ENCODE data around the gene ATF6B.
A peak's percentile ranks its signal among the peaks of the same experiment; 100 is the strongest.

ATF6B gene

DNA sequence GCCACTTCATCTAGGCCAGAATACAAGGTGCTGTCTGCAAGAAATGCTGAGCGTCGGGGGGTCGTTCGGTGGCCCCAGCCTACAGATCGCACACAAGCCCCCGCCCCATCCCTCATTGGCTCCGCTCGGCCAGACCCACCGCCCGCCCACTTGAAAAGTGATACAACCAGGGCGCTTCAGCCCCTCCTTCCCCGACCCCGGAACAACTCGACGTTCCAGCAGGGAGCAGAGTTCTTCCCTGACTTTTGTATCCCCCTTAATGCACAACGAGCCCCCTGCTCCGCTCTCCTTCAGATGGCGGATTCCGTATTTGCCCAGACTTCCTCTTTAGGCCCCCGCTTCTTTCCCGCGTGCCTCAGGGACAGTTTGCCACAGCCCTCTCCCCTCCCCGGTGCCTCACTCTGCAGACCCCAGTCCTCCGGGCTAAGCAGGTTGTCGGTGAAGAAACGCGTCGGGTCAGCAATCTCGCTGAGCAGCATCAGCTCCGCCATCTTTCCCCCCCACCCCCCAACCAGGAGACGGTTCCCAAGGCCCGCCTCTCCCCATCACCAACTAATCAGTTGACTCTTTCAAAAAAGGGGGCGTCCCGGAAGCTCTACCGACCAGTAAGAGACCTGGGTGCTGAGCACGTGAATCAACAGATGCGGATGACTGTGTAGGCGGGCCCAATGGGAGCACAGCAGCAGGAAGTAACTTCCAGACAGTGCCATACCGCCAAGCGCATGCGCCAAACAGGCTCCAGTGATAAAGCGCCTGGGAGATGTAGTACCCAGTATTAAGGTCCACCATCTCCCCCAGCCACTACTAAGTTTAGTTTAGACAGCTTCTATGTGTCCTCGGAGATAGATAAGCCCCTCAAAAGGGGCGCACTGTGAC, at the start of gene ATF6B:
TSS of gene ATF6B (minus strand) at position 530 of the 876 bp plus-strand sequence. CDS start at position 491, 39 bp downstream.
- DNase-seq (ENCODE audit: low read depth) = peak; percentile 98

DNA sequence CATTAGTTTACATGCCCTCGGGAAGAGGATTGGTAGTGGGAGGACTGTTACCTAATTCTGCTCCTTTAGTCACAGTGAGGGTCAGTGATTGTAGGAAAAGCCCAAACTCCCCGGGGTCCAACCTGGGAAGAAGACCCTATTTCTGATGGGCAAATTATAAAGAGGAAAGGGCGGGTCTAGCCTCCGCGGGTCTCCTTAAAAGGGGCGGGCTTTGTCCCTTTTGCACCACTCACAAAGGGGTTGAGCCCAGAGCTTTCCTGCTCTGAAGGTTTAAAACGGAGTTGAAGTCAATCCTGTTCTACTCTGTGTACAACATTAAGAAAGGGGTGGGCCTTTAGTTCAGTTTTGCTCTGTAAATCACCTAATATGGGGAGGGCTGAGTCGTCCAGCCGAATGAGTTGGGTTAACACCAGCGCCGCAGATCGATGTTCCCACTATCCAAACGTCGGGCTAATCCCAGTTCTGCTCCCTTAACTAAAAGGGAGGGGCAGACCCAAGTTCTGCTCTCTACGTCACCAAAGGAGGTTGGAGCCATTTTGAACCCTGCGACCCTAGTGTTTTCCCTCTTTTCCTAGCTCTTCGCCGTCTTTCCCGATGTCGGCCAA, 49.2 kb upstream of the ATF6B start:
- no peak for DNase-seq (ENCODE audit: low read depth)

DNA sequence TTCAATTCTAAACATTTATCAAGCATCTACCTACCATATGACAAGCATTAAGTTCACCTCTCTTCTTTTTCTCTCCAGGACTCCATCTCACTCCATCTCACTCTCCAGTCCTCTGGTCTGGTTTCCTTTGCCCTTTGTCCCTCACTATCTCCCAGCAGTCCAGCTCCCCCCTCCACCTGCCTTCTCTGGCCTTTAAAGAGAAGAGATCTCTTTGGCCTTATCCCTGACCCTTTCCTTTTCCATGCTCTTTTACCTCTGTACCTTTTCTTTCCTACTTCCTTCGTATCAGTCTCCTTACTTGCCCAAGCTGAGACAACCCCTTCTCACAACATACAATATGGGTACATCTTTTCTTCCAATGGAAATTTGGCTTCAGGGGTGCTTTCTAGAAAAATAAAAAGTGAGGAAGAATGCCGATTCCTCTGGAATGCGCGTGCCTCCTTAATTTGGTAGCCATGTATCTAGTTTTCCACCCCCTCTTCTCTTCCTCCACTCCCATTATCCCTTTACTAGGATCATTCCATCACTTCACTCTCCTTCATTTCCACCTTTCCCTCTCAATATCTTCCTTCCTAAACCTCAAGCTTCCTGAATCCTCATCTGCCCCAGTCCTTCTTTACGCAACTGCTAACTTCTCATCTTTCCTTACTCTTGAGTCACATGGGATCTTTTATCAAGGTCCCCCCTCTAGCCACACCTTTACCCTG, 48.6 kb upstream of the ATF6B start:
- no peak for DNase-seq (ENCODE audit: low read depth)

GRCh38 chr6:32175711-32176475, 47.8 kb upstream of the ATF6B start, which contains the start of gene AGPAT1:
AGPAT1 (minus strand) TSS chr6:32176084; CDS start chr6:32171496, 4,588 bp downstream.
- DNase-seq (ENCODE audit: low read depth) = peak; percentile 75

GRCh38 chr6:32175322-32175710, 47.3 kb upstream of the ATF6B start:
- DNase-seq (ENCODE audit: low read depth) = no peak

GRCh38 chr6:32174416-32174815, 46.4 kb upstream of the ATF6B start:
- DNase-seq (ENCODE audit: low read depth) = no peak

DNA sequence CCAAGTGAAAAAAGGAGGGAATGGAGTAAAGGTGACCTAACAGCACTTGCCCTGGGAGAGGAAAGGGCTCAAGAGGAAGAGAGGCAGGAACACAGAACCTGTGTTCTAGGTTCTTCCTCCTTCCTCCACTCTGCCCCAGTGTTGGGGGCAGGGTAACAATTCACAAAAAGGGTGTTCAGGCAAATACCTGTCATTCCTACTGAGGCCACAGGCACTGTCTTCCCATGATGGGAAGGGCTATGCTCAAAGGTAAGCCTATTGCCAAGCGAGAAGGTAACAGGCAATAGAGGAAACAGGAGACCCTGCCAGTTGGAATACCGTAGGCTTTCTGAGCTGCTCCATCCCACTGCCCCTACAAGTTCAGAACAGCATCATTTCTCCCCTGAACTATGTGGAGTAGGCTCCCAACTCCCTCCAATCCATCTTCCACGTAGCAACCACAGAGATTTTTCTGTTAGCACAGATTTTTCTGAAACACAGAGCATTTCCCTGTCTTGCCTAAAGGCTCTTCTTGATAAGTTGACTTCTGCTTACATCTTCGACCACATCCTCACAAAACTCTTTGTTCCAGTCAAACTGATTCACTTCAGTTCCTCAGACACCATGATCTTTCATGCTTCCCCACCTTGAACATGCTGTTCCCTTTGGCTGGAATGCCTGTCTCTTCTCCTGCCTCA, 45.1 kb upstream of the ATF6B start:
- DNase-seq (ENCODE audit: low read depth) = no peak

- DNase-seq (ENCODE audit: low read depth) = no peak
These were observed 43.2 kb upstream of the ATF6B start for GRCh38 chr6:32171234-32171633.

GRCh38 chr6:32170294-32170693, 42.2 kb upstream of the ATF6B start:
- no peak for DNase-seq (ENCODE audit: low read depth)

- no peak for DNase-seq (ENCODE audit: low read depth)
These were observed 41.0 kb upstream of the ATF6B start for GRCh38 chr6:32168807-32169591.

DNA sequence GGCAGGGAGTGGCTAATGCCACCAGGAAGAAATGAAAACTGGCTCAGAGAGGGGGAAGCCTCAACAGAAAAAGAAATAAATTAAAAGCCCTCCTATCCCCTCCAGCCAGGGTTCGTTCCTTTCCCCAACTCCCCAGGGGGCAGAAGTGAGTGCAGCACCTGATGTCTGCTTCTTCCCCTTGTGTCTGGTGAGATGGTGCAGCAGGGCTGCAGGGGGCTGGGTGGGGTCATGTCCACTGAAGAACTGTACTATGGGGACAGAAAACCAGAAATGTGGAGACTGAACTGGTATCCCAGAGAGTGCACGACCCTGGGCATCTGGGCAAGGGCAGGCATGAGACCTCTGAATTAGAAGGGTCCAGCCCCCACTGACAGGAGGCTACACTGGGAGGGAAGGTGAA, 40.3 kb upstream of the ATF6B start:
- DNase-seq (ENCODE audit: low read depth) = no peak

DNA sequence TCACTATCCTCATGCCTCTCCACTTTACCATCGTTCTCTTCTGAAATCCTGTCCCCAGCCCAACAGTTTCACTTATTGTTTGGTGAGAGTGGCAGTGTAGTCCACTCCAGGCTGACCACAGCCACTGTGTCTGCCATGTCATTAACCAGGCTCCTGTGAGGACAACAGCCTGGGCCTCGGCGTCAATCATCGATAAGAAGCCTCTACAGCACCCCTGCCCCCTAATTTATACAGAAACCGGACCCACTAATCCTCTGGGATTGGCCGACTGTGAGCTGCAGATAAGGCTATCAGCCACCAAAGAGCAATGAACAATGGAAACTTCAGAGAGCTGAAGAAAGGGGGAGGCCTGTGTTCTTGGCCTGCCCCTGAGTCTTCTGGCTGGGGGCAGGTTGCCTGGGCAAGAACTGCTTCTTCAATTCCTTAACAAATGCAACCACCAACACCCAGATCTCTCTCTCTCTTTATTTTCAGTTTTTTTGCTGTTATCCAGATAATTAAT, 39.8 kb upstream of the ATF6B start:
- no peak for DNase-seq (ENCODE audit: low read depth)

DNA sequence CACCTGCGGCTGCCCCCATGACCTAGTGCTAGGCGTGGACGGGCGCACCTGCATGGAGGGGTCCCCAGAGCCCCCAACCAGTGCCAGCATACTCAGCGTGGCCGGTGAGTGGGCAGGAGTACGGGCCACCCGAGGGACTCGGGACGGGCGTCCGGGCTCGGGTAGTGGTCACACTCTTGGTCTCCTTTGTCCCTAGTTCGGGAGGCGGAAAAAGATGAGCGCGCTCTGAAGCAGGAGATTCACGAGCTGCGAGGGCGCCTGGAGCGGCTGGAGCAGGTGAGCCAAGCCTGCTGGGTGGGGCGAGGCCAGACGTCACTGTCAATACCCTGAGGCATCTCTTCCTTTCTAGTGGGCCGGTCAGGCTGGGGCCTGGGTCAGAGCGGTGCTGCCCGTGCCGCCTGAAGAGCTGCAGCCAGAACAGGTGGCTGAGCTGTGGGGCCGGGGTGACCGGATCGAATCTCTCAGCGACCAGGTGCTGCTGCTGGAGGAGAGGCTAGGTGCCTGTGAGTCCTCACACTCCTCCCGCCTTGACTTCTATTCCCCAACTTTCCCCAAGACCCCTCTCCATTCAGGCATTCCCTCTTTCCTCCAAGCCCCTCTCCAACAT, 39.2 kb upstream of the ATF6B start:
- DNase-seq (ENCODE audit: low read depth) = no peak

DNA sequence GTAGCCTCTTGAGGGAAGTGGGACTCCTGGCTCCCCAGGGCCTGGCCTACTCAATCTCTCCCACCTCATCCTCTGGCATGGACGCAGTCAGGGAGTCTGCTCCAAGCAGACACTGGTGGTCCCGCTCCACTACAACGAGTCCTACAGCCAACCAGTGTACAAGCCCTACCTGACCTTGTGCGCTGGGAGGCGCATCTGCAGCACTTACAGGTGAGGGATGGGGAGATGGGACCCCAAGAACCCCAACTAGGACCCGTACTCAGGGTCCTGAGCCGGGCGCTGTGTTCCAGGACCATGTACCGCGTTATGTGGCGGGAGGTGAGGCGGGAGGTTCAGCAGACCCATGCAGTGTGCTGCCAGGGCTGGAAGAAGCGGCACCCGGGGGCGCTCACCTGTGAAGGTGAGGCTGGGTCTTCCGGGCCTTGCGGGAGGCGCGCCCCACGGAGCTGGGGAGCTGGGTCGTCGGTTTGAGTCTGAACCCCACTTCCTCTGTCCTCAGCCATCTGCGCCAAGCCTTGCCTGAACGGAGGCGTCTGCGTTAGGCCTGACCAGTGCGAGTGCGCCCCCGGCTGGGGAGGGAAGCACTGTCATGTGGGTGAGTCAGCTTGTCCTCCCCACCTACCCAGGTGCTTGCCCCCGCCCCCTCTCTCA, 38.5 kb upstream of the ATF6B start:
- no peak for DNase-seq (ENCODE audit: low read depth)

GRCh38 chr6:32164295-32164694, 36.2 kb upstream of the ATF6B start, which contains the start of gene EGFL8:
EGFL8 (plus strand) TSS chr6:32164595; CDS start chr6:32166166, 1,571 bp downstream.
- DNase-seq (ENCODE audit: low read depth) = no peak

DNA sequence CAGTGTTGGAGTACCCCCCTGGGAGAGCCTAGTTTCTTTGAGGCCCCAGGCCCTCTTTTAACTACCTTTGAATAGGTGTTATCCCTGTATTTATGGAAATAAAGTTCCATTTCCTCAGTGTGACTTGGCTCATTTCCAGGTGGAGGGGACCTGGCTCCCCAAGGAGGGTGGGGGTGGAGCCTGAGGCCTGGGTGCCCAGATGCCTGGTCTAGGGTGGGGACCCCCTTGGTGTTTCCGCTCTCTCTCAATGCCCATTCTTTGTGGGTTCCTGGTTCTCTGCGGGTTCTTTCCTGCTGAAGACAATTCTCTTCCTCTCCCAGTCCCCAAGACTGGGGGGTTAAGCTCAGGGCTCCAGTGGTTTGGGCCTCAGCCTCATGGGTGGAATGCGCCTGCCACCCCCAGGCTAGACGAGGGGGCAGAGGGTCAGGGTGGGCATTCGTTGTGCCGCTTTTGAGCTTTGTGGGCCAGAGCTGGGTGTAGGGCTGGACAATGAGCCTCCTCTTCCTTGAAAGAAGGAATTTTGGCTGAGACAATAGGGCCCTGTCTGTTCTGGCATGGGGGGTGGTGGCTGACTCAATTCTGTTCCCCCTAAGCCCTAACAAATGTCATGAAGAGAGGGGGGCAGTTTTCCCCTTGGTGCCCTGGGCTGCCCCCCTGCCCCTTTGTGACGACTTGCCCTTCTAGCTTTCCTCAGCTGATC, 35.7 kb upstream of the ATF6B start:
- no peak for DNase-seq (ENCODE audit: low read depth)

DNA sequence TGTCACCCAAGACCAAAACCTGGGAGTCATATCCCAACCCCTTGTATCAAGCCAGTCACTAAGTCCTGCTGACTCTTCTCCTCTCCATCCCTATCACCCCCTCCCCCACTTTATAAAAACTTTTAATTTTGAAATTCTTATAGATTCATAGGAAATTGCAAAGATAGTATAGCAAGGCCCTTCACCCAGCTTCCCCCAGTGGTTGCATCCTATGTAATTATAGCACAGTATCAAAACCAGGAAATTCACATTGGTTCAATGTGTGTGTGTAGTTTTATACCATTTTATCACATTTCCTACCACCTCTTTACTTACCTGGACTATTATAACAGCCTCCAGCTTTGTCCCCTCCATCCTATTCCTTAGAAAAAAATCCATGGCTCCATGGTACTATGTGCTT, 30.0 kb upstream of the ATF6B start:
- no peak for DNase-seq (ENCODE audit: low read depth)

GRCh38 chr6:32156891-32157290, 28.8 kb upstream of the ATF6B start:
- DNase-seq (ENCODE audit: low read depth) = no peak

Data from CMK (cell line).